Frontal cortex (tissue), 4 donors: ENCODE measurements around the gene CDC42BPB. TPM values are rescaled to one million over a fixed set of nuclear protein-coding genes. Genes with fewer than 3 reads are reported as not detected.
A peak's percentile ranks its signal among the peaks of the same experiment; 100 is the strongest.

Experiments
- DNase-seq, 2 donors: peaks; one replicate each; pipeline ENCODE4 v3.0.0; 2012; ENCODE audit warnings: low spot score in 2 of 2
- FAIRE-seq: peaks from 2 replicates; lab custom pipeline; 2012; peaks lifted over from hg19 to GRCh38; lab: Jason Lieb, UNC
- total RNA-seq: library from RNA; depleted of rRNA; stranded (reverse); fragments of >200 nt; gene quantifications from one replicate; pipeline ENCODE4 v1.2.3, GENCODE V29; 2014
- donor health status: control.
- donor health status: control.
- donor health status: control.

Gene CDC42BPB
- total RNA-seq, 1 donor from 2014 or later: 64.0 TPM

DNA sequence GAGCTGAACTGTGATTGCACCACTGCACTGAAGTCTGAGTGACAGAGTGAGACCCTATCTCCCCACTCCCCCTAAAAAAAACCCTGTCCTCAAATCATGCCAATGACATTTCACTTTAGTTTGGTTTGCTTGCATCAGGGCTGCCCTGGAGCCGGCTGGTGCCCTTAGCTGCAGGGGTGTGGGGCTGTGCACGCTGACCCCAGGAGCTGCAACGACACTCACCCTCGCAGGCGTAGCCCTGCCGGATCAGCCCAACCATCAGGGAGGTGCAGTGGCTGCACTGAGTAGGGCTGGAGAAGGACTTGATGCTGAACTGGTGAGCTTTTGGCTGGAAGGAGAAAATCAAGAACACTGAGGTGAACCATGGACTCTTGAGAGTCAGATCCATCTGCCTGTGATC is 105.1 kb downstream of the CDC42BPB start:
- FAIRE-seq (no peak), DNase-seq (no peak)

DNA sequence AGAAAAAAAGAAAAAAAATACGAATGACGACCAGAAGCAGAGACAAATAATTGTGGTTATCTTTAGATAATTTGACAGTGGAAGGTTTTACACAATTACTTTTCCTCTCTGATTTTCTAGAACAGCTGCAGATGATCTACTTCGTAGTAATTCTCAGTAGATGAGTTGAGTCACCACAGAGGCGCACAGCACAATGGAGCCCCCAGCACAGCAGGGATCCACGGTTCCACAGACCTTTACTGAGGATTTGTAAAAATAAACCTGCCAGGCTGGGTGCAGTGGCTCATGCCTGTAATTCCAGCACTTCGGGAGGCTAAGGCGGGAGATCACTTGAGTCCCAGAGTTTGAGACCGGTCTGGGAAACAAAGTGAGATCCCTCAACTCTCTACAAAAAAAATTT is 105.5 kb downstream of the CDC42BPB start:
- no peak for DNase-seq
- FAIRE-seq: no peak

DNA sequence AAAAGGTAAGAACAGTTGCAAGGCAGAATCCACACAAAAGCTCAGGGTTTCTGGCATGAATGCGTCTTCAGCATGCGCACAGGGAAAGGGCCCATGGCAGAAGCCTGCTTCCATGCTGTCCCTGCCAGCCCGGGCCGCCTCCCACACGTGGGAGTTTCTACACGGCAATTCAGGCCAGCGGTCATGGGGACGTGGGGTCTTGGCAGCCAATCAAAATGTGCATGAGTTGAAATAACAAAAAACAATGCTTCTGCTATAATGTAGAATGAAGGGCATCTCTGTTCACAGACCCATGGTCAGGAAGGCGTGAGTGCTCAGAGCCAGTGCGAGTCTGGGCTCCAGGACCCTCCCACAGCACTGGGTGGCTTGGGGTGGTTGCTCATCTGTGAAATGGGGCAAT is 106.3 kb downstream of the CDC42BPB start:
- FAIRE-seq (no peak), DNase-seq (no peak)

DNA sequence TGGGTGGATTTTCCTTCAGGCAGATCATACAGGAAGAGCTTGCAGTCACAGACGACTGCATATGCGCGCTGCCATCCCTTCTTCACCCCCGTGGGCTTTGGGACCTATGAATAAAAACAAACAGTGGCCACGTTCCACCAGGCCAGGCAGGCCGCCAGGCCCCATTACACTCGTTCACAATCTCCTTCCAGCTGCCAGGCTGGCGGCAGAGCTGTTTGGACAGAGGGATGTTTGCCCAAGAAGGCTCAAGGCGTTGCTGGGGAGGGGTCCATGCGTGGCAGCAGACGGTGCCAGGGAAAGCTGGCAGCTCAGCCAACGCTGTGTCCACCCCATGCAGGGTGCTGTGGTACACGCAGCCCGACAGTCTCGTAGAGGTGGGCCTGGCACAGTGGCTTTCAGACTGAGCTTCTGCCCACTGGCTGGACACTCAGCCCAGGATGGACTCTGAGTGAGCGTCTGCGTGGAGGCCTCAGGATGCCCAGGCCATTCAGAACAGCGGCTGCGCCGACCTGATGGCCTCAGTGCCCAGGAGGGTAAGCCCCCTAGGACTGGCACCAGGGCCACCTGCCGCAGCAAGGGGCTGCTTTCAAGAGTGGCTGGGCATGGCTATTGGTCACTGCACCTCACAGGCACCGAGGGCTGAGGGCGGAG is 107.4 kb downstream of the CDC42BPB start:
- DNase-seq: peak in 1 of 2 donors; percentile 67

DNA sequence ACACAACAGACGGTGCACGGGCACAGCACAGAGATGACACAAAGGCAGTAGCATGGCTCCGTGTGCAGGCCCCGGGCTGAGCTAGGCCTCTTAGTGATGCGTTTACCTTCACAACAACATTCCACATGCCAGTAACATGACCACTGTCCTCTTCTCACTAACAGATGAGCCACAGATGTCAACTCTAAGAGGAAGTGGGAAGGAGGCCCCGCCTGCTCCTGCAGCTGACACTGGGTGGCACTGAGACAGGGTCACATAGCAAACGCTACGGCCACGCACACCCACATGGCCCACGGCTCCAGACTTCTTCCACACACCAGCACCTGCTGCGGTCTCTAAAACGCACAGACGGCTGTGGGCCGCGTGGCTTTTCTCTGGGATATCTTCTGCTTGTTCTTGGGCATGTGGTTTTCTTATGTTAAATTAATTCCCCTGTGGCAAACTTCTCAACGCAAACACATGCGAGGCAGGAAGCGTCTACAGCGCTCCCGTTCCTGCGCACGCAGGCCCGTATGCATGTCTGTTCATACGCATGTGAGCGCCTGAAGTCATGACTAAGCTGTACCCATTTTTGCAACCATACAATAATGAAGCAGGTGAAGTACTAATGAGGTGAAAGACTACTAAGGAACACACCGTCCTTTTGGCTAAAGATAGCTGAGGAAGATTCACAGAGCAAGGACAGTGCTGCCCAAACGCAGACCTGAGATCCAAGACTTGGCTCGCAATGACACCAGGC is 108.1 kb downstream of the CDC42BPB start:
- FAIRE-seq: no peak

More for the DNA sequence above, 107.4 kb downstream of the CDC42BPB start:
- FAIRE-seq: no peak

DNA sequence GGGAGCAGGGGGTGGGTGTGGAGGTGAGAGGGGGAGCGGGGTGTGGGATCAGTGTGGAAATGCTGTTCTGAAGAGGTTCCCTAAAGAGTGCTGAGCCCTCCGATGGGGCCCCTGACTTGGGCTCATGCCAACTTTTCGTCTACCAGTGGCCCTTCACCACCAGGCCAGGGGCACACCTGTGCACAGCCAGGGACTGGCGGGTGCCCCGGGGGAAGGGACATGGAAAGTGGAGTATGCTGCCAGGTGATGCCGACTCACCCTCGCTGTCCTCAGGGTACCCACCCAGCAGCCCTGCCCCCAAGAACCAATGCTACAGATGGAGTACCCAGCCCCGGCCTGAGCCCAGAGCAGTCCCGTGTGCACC is 108.7 kb downstream of the CDC42BPB start:
- DNase-seq (no peak), FAIRE-seq (no peak)

More for the DNA sequence above, 108.1 kb downstream of the CDC42BPB start:
- DNase-seq: no peak

DNA sequence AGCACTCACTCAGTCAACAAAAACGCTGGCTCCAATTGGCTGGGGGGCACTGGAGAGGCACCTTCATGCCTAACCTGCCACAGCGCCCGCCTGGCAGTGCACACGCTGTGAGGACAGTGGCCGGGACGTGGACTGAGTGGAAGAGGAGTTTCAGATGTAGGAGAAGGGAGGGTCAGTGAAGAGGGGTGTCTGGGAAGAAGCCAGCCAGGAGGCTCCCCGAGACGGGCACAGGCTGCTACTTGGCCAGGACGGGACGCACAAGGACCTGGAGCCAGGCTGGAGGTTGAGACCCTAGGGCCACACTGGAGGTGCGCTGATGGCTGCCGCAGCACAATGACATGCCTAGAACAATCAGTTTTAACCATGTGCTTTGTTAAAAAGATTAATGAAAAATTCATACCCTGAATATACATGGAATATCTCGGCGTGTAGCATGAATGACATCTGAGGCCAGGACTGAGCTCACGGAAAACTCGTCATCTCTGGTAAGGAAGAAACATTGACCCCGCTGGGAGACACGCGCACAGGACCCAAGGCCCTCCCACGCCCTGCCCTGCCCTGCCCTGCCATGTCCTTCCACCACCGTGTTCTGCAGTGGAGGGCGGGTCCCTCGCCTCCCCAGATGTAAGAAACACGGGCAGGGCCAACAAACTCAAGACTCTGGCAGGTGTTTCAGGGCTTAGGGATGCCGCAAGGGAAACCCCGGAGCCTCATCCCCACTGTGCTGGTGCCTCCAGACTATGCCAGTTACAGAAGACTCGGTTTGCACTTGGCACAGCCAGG is 109.8 kb downstream of the CDC42BPB start:
- FAIRE-seq (no peak), DNase-seq (no peak)

DNA sequence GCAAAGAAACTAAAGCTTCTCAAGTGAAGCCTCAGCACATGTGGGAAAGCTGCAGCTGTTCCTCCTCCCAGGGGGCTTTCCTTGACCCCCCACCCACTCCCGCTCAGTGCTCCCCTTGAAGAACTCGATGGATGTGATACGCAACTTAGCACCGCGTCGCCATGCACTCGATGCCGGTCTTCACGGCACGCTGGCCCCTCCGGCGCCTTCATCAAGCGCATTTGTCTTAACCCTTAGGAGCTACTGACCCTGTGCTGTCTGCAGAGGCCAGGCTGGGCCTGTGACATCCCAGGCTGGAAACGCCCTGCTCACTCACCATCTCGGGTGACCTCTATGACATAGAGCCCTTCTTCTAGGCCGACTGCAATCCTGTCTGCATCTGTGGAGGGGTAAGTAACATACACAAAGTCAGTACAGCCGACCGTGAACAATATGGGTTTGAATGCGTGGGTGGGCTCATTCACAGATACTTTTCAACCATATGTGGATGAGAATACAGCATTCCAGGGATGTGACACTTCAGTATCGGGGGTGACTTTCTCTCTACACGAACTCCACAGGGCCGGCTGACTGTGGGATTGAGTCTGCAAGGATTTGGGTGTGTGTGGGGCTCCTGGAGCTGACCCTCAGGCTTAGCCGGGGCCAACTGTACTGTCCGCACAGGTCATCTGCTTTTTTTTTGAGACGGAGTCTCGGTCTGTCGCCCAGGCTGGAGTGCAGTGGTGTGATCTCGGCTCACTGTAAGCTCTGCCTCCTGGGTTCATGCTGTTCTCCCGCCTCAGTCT is 111.8 kb downstream of the CDC42BPB start:
- FAIRE-seq: no peak

DNA sequence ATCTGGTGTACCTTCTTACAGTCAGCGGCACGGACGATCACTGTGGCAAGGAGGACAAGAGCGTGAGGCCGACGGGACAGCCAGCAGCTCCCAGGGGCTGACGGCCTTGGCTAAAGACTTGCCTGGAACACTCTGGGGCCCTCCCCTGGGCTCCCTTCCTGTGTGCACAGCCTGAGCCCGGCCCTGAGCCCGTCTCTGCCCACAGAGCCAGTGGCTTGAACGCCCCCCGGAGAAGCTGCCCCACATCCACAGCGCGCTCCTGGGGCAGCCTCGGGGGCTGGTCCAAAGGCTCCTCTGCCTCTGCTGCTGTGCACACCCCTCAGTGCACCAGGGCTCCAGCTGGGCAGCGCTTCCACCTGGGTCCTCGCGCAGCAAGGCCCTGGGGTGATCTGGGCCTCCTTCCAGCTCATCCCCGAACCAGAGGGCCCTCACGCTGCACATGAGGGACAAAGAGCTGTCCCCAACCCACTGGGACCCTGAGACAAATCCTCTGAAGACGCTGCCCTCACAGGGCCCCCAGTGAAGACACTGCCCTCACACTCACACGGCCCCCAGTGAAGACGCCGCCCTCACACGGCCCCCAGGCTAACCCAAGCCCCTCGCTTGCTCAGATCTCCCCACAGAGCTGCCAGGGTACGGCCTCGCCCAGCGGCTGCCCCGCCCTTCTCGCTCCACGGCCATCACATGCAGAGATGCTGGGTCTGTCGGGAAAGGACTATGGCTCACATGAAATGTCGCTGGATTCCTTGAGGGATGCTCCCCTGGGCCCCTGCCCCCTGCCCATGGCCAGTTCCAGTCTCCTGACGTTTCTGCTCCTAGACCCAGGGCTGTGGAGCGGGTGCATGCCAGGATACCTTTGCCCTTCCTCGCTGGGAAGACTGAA is 112.7 kb downstream of the CDC42BPB start:
- FAIRE-seq (no peak), DNase-seq (no peak)

More for the DNA sequence above, 111.8 kb downstream of the CDC42BPB start:
- DNase-seq: no peak

DNA sequence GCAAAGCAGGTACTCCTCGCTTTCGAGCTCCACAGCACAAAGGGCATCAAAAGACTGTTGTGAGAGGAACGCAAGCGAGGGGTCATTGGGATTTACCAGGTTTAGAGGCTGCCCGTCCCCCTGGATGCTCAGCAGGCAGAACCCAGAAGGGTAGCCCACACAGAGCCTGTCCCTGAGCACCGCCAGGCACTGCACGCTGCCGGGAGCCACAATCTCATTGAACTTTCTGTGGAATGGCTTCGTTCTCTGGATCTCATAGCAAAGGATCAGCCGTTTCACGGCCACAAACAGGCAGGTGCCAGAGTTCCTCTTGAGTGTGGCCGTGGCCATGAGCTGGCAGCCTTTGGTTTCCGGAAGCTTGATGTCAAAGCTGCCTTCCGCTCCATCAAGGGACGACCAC is 113.4 kb downstream of the CDC42BPB start:
- no peak for FAIRE-seq
- DNase-seq: no peak

DNA sequence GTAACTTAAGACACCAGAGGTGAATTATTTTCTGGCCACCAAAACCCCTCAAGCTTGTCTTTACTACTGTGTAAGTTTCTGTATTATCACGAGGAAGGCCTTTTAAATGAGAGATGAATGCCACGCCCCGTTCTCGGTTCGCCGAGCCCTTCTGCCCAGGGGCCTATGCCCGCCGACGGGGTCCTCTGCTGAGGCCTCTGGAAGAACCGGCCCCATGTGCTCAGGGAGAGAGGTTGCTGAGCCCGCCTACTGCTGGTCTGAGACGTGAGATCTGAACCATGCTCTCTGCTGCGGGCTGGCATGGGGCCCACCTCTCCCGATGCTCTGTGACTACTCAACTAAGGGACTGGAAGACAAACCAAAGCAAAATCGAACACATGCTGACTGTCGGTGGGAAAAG is 113.9 kb downstream of the CDC42BPB start:
- FAIRE-seq (no peak), DNase-seq (no peak)

DNA sequence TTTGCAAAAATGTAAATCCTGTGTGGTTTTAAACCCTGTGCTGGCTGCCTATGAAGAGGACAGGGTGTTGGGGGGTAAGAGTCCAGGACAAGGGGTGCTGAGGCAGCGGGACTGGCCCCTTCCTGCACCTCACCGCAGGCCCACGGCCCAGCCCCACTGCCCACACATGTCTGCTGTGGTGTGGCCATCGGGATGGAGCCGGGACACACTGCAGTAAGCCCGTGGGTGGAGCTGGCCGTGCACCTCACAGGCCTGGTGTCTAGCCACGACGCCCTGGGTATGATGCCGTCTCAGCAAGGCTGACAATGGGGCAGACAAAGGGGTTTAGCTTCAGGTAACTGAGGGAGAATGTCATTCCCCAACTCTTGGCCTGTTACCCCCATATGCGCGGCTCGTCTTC is 115.3 kb downstream of the CDC42BPB start:
- DNase-seq: no peak
- no peak for FAIRE-seq

DNA sequence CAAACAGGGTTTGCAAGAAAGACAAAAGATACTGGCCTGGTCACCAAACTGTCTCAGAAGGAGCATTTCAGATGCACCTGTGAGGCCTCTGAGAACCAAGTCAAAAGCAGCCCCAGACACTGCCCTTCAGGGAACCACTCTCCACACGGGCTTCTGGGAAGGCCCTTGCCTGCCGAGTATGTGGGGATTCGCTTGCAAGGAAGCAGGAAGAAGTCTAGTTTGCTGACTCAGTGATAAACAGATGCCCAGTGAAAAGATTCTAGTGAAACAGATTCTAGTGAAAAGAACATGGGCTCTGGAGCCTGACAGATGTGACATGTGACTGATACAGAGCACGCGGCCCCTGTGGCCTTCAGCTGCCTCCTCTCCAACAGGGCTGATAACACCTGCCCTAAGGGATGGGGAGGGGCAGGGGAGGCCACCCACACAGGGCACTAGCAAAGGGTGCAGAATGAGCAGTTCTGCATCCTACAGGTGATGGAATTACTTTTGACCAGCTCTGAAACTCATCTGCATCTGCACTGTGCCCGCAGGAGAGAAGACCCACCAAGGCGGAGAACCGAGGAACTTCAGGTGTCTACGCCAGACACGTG is 115.8 kb downstream of the CDC42BPB start:
- FAIRE-seq: no peak
- no peak for DNase-seq

DNA sequence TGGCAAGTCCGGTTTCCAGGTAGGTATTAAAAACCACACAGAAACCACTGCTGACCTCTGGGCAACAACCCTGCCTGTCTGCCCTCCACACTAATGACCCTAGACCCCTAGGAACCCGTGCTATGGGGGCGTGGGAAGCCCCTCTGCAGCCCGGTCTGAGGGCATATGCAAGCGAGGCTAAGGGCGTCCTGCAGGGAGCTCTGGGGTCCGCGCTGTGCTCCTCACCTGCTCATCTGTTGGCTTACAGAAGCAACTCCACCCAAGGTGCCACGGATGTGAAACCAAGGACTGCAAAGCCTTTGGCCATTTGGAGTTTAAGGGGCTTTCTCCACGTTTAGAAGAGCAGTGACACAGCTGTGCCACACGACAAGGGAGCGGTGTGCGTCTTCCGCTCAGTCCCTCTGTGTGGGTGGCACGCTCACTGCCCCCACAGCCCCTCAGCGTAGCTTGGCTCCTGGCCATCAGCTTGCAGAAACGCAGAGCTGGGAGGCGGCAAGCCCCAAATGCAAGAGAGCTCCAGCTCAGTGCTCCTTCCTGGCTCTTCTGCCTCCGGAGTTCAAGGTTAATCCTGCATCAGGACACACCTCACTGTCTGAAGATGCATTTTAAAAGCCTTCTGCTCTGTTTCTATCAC is 116.5 kb downstream of the CDC42BPB start:
- no peak for FAIRE-seq

DNA sequence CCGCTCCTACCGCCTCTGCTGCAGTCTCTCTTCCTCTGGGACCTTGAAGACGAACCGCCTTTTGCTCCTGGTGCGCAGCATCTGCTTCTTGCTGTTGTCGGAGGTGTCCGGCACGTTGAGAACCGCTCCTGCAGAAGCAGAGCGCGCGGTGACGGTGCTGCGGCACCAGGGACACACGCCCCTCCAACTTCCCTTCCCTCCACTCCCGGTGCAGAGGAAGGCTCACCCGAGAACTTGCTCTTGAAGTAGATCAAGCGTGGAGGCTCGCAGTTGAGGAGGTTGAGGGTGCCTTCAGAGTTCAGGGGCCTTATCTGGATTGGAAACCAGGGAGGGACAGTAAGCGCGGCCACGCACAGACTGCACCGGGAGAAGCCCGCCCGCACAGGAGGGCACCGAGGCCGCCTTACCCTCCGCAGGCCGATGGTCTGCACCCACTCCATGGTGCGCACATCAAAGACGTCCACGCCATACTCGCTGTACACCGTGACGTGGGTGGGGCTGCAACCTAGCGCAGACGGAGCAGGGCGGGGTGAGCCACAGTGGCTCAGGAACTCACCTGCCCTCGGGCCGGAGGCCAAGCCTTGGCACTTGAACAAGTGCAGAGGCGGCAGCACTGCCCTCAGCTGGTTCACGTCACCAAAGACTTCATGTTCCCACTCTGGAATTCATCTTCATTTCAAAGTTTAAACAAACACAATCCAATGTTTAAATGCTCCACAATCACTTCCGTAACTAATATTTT is 117.4 kb downstream of the CDC42BPB start:
- FAIRE-seq: no peak
- no peak for DNase-seq

More for the DNA sequence above, 116.5 kb downstream of the CDC42BPB start:
- peak in 1 of 2 donors; percentile 65 for DNase-seq

DNA sequence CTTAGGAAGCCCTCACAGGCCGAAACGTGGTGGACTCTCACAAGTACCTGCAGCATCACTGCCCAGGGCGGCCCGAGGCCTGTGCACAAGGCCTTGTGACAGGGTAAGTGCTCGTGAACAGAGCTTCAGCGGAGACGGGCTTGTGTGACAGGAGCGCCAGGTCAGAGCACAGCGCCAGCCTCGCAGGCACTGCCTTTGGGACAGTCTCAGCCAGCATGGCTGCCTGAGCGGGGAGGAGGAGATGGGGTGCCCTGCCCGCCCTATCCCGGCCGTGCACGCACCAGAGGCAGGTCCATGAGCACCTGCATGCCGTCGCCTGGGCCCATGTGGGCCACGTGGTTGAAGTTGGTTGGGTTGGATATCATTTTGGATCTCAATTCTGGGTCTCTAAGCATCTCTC is 118.0 kb downstream of the CDC42BPB start:
- DNase-seq (no peak), FAIRE-seq (no peak)

DNA sequence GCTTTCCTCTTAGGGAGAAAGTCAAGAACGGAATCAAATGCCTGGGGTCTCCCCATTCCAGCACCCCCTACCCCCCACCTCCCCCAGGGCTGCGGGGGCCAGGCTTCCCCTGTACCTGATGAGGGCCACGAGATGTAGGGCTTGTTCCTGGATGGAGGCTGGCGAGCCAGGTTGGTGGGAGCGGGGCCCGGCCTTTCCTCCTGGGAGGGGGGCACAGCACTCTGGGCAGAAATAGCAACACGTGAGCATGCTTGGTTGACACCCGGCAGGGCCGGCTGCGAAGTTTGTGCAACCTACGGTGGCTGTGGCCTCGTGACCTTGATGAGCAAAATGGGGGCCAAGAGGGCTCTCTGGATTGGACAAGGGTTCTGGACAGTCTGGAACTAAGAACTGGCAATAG is 119.2 kb downstream of the CDC42BPB start:
- no peak for DNase-seq
- no peak for FAIRE-seq
